ENCODE results near the gene ATXN7L1.

Gene ATXN7L1

GRCh38 chr7:105876091-105876963, at the start of gene ATXN7L1:
ATXN7L1 (minus strand) TSS chr7:105876599; CDS start chr7:105876558, 41 bp downstream.
- Histone ChIP-seq H3K27me3 (peaks cover 56% of the 10 kb centered on the region), H3K4me3 (ENCODE audit: low read depth in 1 of 2, low read length in 1 of 2) (peak within 1 kb of the TSS; percentile 64 to 73), H3K4me1 (ENCODE audit: control insufficient read depth in 1 of 2, insufficient read depth in 1 of 2, low read depth in 1 of 2, low read length in 1 of 2) (peaks cover 16 to 17% of the 10 kb centered on the region in 2 experiments), H3K9me3 (no peaks in the 10 kb centered on the region), H3K27ac (no peak within 1 kb of the TSS), H3K36me3 (no peaks in the 10 kb centered on the region)
- TF ChIP-seq CTCF (IDR thresholded peaks at IDR 0.05) = peak; percentile 71

GRCh38 chr7:105926131-105926530, 49.7 kb upstream of the ATXN7L1 start:
- H3K4me1 ChIP-seq (ENCODE audit: control insufficient read depth in 1 of 2, insufficient read depth in 1 of 2, low read depth in 1 of 2, low read length in 1 of 2) = no peaks in the 10 kb centered on the region
- TF ChIP-seq CTCF (IDR thresholded peaks at IDR 0.05) = no peak
- H3K27me3 ChIP-seq = peaks cover 14% of the 10 kb centered on the region
- no peaks in the 10 kb centered on the region for H3K36me3 ChIP-seq
- no peak overlapping the region for H3K27ac ChIP-seq
- no peaks in the 10 kb centered on the region for H3K9me3 ChIP-seq
- no peak overlapping the region for H3K4me3 ChIP-seq (ENCODE audit: low read depth in 1 of 2, low read length in 1 of 2)

- Histone ChIP-seq H3K4me1 (ENCODE audit: control insufficient read depth in 1 of 2, insufficient read depth in 1 of 2, low read depth in 1 of 2, low read length in 1 of 2) (no peaks in the 10 kb centered on the region), H3K4me3 (ENCODE audit: low read depth in 1 of 2, low read length in 1 of 2) (no peak overlapping the region), H3K9me3 (no peaks in the 10 kb centered on the region), H3K36me3 (no peaks in the 10 kb centered on the region), H3K27ac (no peak overlapping the region), H3K27me3 (peaks cover 9% of the 10 kb centered on the region)
- TF ChIP-seq CTCF (IDR thresholded peaks at IDR 0.05) = no peak
These were observed 48.5 kb upstream of the ATXN7L1 start for GRCh38 chr7:105924945-105925344.

- Histone ChIP-seq H3K4me3 (ENCODE audit: low read depth in 1 of 2, low read length in 1 of 2) (no peak overlapping the region), H3K36me3 (no peaks in the 10 kb centered on the region), H3K27ac (no peak overlapping the region), H3K27me3 (no peaks in the 10 kb centered on the region), H3K4me1 (ENCODE audit: control insufficient read depth in 1 of 2, insufficient read depth in 1 of 2, low read depth in 1 of 2, low read length in 1 of 2) (no peaks in the 10 kb centered on the region), H3K9me3 (no peaks in the 10 kb centered on the region)
- no peak for TF ChIP-seq CTCF (IDR thresholded peaks at IDR 0.05)
These were observed 44.4 kb upstream of the ATXN7L1 start for GRCh38 chr7:105920766-105921165.

- no peak overlapping the region for H3K27ac ChIP-seq
- H3K27me3 ChIP-seq = no peaks in the 10 kb centered on the region
- no peak overlapping the region for H3K4me3 ChIP-seq (ENCODE audit: low read depth in 1 of 2, low read length in 1 of 2)
- no peak for TF ChIP-seq CTCF (IDR thresholded peaks at IDR 0.05)
- H3K4me1 ChIP-seq (ENCODE audit: control insufficient read depth in 1 of 2, insufficient read depth in 1 of 2, low read depth in 1 of 2, low read length in 1 of 2) = no peaks in the 10 kb centered on the region
- no peaks in the 10 kb centered on the region for H3K9me3 ChIP-seq
- H3K36me3 ChIP-seq = no peaks in the 10 kb centered on the region
These were observed 41.3 kb upstream of the ATXN7L1 start for GRCh38 chr7:105917659-105918058.
